ENCODE results near the gene COL3A1. TPM values are rescaled to one million over a fixed set of nuclear protein-coding genes. Genes with fewer than 3 reads are reported as not detected.

The COL3A1 gene
- total RNA-seq, 1 donor from 2014 or later: not detected

- TF ChIP-seq CTCF (IDR thresholded peaks at IDR 0.05) (no peak), EZH2 (IDR thresholded peaks at IDR 0.05) (no peak), EZH2phosphoT487 (IDR thresholded peaks at IDR 0.05) (no peak)
- Histone ChIP-seq H3K4me1 (no peaks in the 10 kb centered on the region), H4K20me1 (ENCODE audit: low read depth) (no peaks in the 10 kb centered on the region), H3F3A (ENCODE audit: low read depth) (no peaks in the 10 kb centered on the region), H3K4me2 (no peak overlapping the region), H3K36me3 (no peaks in the 10 kb centered on the region), H3K79me2 (ENCODE audit: low read depth) (no peaks in the 10 kb centered on the region), H2AFZ (replicated peaks) (no peak overlapping the region), H3K9ac (no peak overlapping the region), H3K9me3 (ENCODE audit: low read depth) (no peaks in the 10 kb centered on the region), H3K4me3 (no peak overlapping the region), H3K27ac (no peak overlapping the region), H3K27me3 (no peaks in the 10 kb centered on the region)
- Mint-ChIP-seq H3K36me3 (no peaks in the 10 kb centered on the region), H3K27me3 (ENCODE audit: insufficient read depth, low read depth) (no peaks in the 10 kb centered on the region), H3K4me1 (no peaks in the 10 kb centered on the region), H3K9me3 (no peaks in the 10 kb centered on the region), H3K27ac (no peak overlapping the region), H3K4me3 (no peak overlapping the region)
- no peak for DNase-seq (ENCODE audit: low spot score)
Measured at GRCh38 chr2:189002079-189002478, 27.9 kb downstream of the COL3A1 start.

GRCh38 chr2:189008555-189009262, 34.5 kb downstream of the COL3A1 start:
- Histone ChIP-seq H3K27ac (no peak overlapping the region), H4K20me1 (ENCODE audit: low read depth) (no peaks in the 10 kb centered on the region), H2AFZ (replicated peaks) (peak overlapping the region; percentile 14), H3K27me3 (no peaks in the 10 kb centered on the region), H3K4me2 (no peak overlapping the region), H3F3A (ENCODE audit: low read depth) (no peaks in the 10 kb centered on the region), H3K9ac (no peak overlapping the region), H3K4me3 (no peak overlapping the region), H3K79me2 (ENCODE audit: low read depth) (no peaks in the 10 kb centered on the region), H3K4me1 (no peaks in the 10 kb centered on the region), H3K36me3 (no peaks in the 10 kb centered on the region), H3K9me3 (ENCODE audit: low read depth) (no peaks in the 10 kb centered on the region)
- no peaks in the 10 kb centered on the region for H3K9me3 Mint-ChIP-seq
- DNase-seq (ENCODE audit: low spot score): no peak
- H3K27me3 Mint-ChIP-seq (ENCODE audit: insufficient read depth, low read depth): no peaks in the 10 kb centered on the region
- H3K4me1 Mint-ChIP-seq: peaks cover 5% of the 10 kb centered on the region
- H3K4me3 Mint-ChIP-seq: no peak overlapping the region
- H3K36me3 Mint-ChIP-seq: peaks cover 4% of the 10 kb centered on the region
- TF ChIP-seq CTCF (IDR thresholded peaks at IDR 0.05) (no peak), EZH2phosphoT487 (IDR thresholded peaks at IDR 0.05) (no peak), EZH2 (IDR thresholded peaks at IDR 0.05) (no peak)
- no peak overlapping the region for H3K27ac Mint-ChIP-seq

- no peaks in the 10 kb centered on the region for H3K9me3 Mint-ChIP-seq
- H3K4me3 ChIP-seq: no peak overlapping the region
- H3K9ac ChIP-seq: no peak overlapping the region
Measured at GRCh38 chr2:189010536-189010935, 36.4 kb downstream of the COL3A1 start.

More at GRCh38 chr2:189010536-189010935, 36.4 kb downstream of the COL3A1 start:
- no peaks in the 10 kb centered on the region for H3K9me3 ChIP-seq (ENCODE audit: low read depth)
- H3K36me3 ChIP-seq: no peaks in the 10 kb centered on the region
- no peak overlapping the region for H3K4me2 ChIP-seq
- H2AFZ ChIP-seq (replicated peaks): no peak overlapping the region
- H3K4me3 Mint-ChIP-seq: no peak overlapping the region
- H3F3A ChIP-seq (ENCODE audit: low read depth): peaks cover 8% of the 10 kb centered on the region
- peaks cover 10% of the 10 kb centered on the region for H3K4me1 ChIP-seq
- H3K36me3 Mint-ChIP-seq: peaks cover 4% of the 10 kb centered on the region
- peaks cover 22% of the 10 kb centered on the region for H3K4me1 Mint-ChIP-seq
- H3K27me3 ChIP-seq: no peaks in the 10 kb centered on the region
- TF ChIP-seq EZH2phosphoT487 (IDR thresholded peaks at IDR 0.05): no peak
- TF ChIP-seq CTCF (IDR thresholded peaks at IDR 0.05): no peak
- TF ChIP-seq EZH2 (IDR thresholded peaks at IDR 0.05): no peak
- H4K20me1 ChIP-seq (ENCODE audit: low read depth): no peaks in the 10 kb centered on the region
- no peak overlapping the region for H3K27ac ChIP-seq
- H3K79me2 ChIP-seq (ENCODE audit: low read depth): no peaks in the 10 kb centered on the region
- H3K27ac Mint-ChIP-seq: no peak overlapping the region
- H3K27me3 Mint-ChIP-seq (ENCODE audit: insufficient read depth, low read depth): no peaks in the 10 kb centered on the region
- no peak for DNase-seq (ENCODE audit: low spot score)
